HepG2 (cell line): ENCODE results near the gene FKBP1A. TPM values are rescaled to one million over a fixed set of nuclear protein-coding genes. Genes with fewer than 3 reads are reported as not detected.

Source experiments
- ARID4A ChIP-seq: sonication (generic); formaldehyde crosslinking; IDR thresholded peaks from 2 replicates; pipeline ENCODE4 v1.5.0; 2020; ENCODE audit warnings: mild to moderate bottlenecking, missing genetic modification reagents, borderline replicate concordance
- BRF2 ChIP-seq: sonication (generic); formaldehyde crosslinking; IDR thresholded peaks from 2 replicates; pipeline ENCODE4 v1.8.1; 2022; ENCODE audit warnings: mild to moderate bottlenecking, missing genetic modification reagents
- CBFB ChIP-seq: sonication (generic); formaldehyde crosslinking; IDR thresholded peaks from 2 replicates; pipeline ENCODE4 v1.4.0; 2020; ENCODE audit warnings: missing genetic modification reagents
- FLYWCH1 ChIP-seq: sonication (generic); formaldehyde crosslinking; IDR thresholded peaks from 2 replicates; pipeline ENCODE4 v1.8.1; 2023; ENCODE audit warnings: mild to moderate bottlenecking, missing genetic modification reagents
- JUND ChIP-seq: sonication (generic); formaldehyde crosslinking; IDR thresholded peaks from 2 replicates; pipeline ENCODE4 v1.8.0; 2022; ENCODE audit warnings: mild to moderate bottlenecking, missing genetic modification reagents
- MIER2 ChIP-seq: IDR thresholded peaks from 2 replicates; pipeline ENCODE4 v1.6.1; 2016; ENCODE audit warnings: missing biosample characterization, missing genetic modification reagents
- PAX8 ChIP-seq: sonication (generic); formaldehyde crosslinking; IDR thresholded peaks from 2 replicates; pipeline ENCODE4 v1.8.0; 2022; ENCODE audit warnings: mild to moderate bottlenecking, missing genetic modification reagents, borderline replicate concordance
- RBM22 ChIP-seq: fragments of 200-400 bp; formaldehyde crosslinking; optimal IDR thresholded peaks from 2 replicates; pipeline ENCODE3; 2017; ENCODE audit warnings: mild to moderate bottlenecking, low read length, moderate library complexity
- RFX3 ChIP-seq: IDR thresholded peaks from 2 replicates; pipeline ENCODE4 v1.6.1; 2016; ENCODE audit warnings: missing biosample characterization, missing genetic modification reagents
- RFXAP ChIP-seq: sonication (generic); formaldehyde crosslinking; IDR thresholded peaks from 2 replicates; pipeline ENCODE4 v1.4.0; 2020; ENCODE audit warnings: missing genetic modification reagents, borderline replicate concordance
- SMC3 ChIP-seq: IDR thresholded peaks from 2 replicates; pipeline ENCODE4 v1.6.1; 2011; ENCODE audit warnings: low read length, improper control_type of control experiment
- SP1 ChIP-seq, 2 experiments: fragments of 450-650 bp in 1 of 2; sonication (generic) in 1 of 2; formaldehyde crosslinking in 1 of 2; IDR thresholded peaks; 2 replicates each; pipeline versions ENCODE4 v1.4.0 to v1.6.1; 2016 to 2020; ENCODE audit warnings: missing genetic modification reagents in 1 of 2
- THRA ChIP-seq: sonication (generic); formaldehyde crosslinking; IDR thresholded peaks from 2 replicates; pipeline ENCODE4 v1.4.0; 2020; ENCODE audit warnings: missing genetic modification reagents, borderline replicate concordance
- XRCC5 ChIP-seq: fragments of 200-400 bp; formaldehyde crosslinking; optimal IDR thresholded peaks from 2 replicates; pipeline ENCODE3; 2017; ENCODE audit warnings: mild to moderate bottlenecking, low read length
- ZBTB7B ChIP-seq: sonication (generic); formaldehyde crosslinking; IDR thresholded peaks from 2 replicates; pipeline ENCODE4 v1.4.0; 2020; ENCODE audit warnings: missing genetic modification reagents
- ZNF10 ChIP-seq: sonication (generic); formaldehyde crosslinking; IDR thresholded peaks from 2 replicates; pipeline ENCODE4 v1.4.0; 2020; ENCODE audit warnings: mild to moderate bottlenecking, low read depth, missing genetic modification reagents, borderline replicate concordance
- ZNF430 ChIP-seq: sonication (generic); formaldehyde crosslinking; IDR thresholded peaks from 2 replicates; pipeline ENCODE4 v1.9.0; 2021; ENCODE audit warnings: mild to moderate bottlenecking, missing genetic modification reagents
- ZNF556 ChIP-seq: sonication (generic); formaldehyde crosslinking; IDR thresholded peaks from 2 replicates; pipeline ENCODE4 v1.4.0; 2020; ENCODE audit warnings: mild to moderate bottlenecking, missing genetic modification reagents, borderline replicate concordance
- ZNF564 ChIP-seq: sonication (generic); formaldehyde crosslinking; IDR thresholded peaks from 2 replicates; pipeline ENCODE4 v1.8.1; 2023; ENCODE audit warnings: mild to moderate bottlenecking, missing genetic modification reagents
- ZNF652 ChIP-seq: IDR thresholded peaks from 2 replicates; pipeline ENCODE4 v1.6.1; 2016; ENCODE audit warnings: low read depth, borderline replicate concordance
- ZNF660 ChIP-seq: sonication (generic); formaldehyde crosslinking; IDR thresholded peaks from 2 replicates; pipeline ENCODE4 v1.5.1; 2020; ENCODE audit warnings: mild to moderate bottlenecking, low read depth, missing genetic modification reagents, borderline replicate concordance
- ZNF75D ChIP-seq: sonication (generic); formaldehyde crosslinking; IDR thresholded peaks from 2 replicates; pipeline ENCODE4 v1.8.1; 2023; ENCODE audit warnings: missing genetic modification reagents, mild to moderate bottlenecking, borderline replicate concordance
- ZNF761 ChIP-seq: sonication (generic); formaldehyde crosslinking; conservative IDR thresholded peaks from 2 replicates; pipeline ENCODE4 v1.4.0; 2020; ENCODE audit warnings: mild to moderate bottlenecking, missing genetic modification reagents
- ZNF839 ChIP-seq: sonication (generic); formaldehyde crosslinking; IDR thresholded peaks from 2 replicates; pipeline ENCODE4 v1.4.0; 2020; ENCODE audit warnings: missing genetic modification reagents, mild to moderate bottlenecking, borderline replicate concordance
- polyA plus RNA-seq, 8 experiments: library from polyadenylated mRNA; depleted of rRNA in 3 of 8; stranded (reverse) in 7 of 8; unstranded in 1 of 8; fragments of >200 nt; fragmentation: Illumina TruSeq in 4 of 8; extraction: Trizol in 4 of 8; gene quantifications; 2 replicates each; pipeline versions ENCODE4 v1.2.1 to v1.2.3, GENCODE V29; 2011 to 2016; ENCODE audit warnings: low read depth in 4 of 8, missing spikeins in 1 of 8, mixed read lengths in 1 of 8; ENCODE audit not compliant: insufficient read depth in 1 of 8
- total RNA-seq, 5 experiments: library from RNA; depleted of rRNA; stranded (reverse); fragments of >200 nt; fragmentation: Illumina TruSeq; extraction: Trizol; gene quantifications; 2 replicates each; pipeline ENCODE4 v1.2.3, GENCODE V29; 2016; ENCODE audit warnings: low read depth in 1 of 5

Gene FKBP1A
- total and polyA plus RNA-seq, 2 of the 13 experiments (the other 11 are each of a cell fraction or from before 2014, with no cell fraction given): 119 to 468 TPM

- TF ChIP-seq ARID4A (CRISPR knock-in tag) (peak; percentile 53; the same call in 1 of the 2 replicates), PAX8 (CRISPR knock-in tag) (no peak), ZNF652 (CRISPR knock-in tag) (no peak), ZNF75D (CRISPR knock-in tag) (no peak), RFX3 (CRISPR knock-in tag) (peak; percentile 95), ZNF10 (CRISPR knock-in tag) (no peak), BRF2 (CRISPR knock-in tag) (no peak), RFXAP (CRISPR knock-in tag) (no peak), SMC3 (peak; percentile 63), ZNF564 (CRISPR knock-in tag) (no peak), RBM22 (peak; percentile 91), XRCC5 (peak; percentile 62), ZNF761 (CRISPR knock-in tag) (no peak), ZNF839 (CRISPR knock-in tag) (no peak), SP1 (IDR thresholded peaks at IDR 0.05) (no peak), SP1 (CRISPR knock-in tag; IDR thresholded peaks at IDR 0.05) (peak; percentile 73), FLYWCH1 (CRISPR knock-in tag) (no peak), ZBTB7B (CRISPR knock-in tag) (no peak), ZNF660 (CRISPR knock-in tag) (no peak), THRA (CRISPR knock-in tag) (no peak), CBFB (CRISPR knock-in tag) (no peak), ZNF430 (no peak), JUND (CRISPR knock-in tag) (no peak), MIER2 (CRISPR knock-in tag) (no peak), ZNF556 (no peak)
These were observed 30.8 kb upstream of the FKBP1A start (continued) for GRCh38 chr20:1423625-1424106.
